Measurements from ENCODE around the gene DNAJC15.

Gene DNAJC15

DNA sequence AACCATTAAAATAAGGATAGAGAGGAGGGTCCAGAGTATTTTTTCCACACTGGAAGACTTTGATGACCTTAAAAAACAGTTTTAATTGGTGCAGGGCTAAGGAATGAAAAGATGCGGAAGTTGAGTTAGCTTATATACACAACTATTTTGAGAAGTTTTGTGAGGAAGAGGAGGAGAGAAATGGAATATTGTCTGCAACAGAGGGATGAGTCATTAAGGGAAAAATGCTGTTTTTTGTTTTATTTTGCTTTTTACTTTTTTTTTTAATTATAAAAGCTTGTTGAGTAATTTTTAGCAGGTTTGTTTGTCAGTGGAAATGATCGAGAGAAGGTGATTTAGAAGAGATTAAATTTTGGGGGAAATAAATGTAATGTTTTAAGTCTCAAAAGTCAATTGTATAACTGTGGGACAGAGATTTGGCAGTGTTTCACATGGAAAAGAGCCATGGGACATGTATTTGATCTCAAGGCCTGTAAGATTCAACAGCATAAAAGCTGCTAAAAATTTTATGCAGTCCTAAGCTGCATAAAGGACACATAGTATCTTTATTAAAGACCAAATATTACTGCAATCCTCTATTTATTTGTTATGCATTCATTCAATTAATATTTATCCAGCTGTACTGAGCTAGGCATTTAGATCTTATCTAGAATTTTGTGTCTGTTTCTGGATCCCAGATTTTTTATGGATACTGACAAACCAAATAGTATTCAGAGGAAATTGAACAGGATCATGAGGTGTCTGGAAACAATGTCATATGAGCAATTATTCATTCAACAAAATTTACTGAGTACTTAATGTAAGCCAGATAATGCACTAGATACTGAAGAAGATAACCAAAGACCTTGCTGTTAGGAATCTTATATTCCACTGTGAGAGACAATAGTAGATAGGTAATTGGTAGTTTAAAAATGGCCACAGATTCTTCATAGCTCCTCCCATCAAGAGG is 72.7 kb downstream of the DNAJC15 start:
- Histone ChIP-seq H3K18ac (ENCODE audit: low read length) (no peak overlapping the region), H3K27ac (replicated peaks; ENCODE audit: low read length) (no peak overlapping the region), H3K4ac (ENCODE audit: low read length) (no peak overlapping the region), H3K23ac (ENCODE audit: low read depth, low read length, poor library complexity) (no peak overlapping the region), H3K9me3 (replicated peaks in 1 of 2; ENCODE audit: control insufficient read depth in 2 of 2, insufficient read depth in 1 of 2, low read depth in 1 of 2, low read length in 2 of 2) (no peaks in the 10 kb centered on the region), H3K4me2 (ENCODE audit: insufficient read depth, low read length, poor library complexity, severe bottlenecking) (no peak overlapping the region), H3K36me3 (replicated peaks in 1 of 2; ENCODE audit: control insufficient read depth in 2 of 2, insufficient read depth in 2 of 2, low read length in 2 of 2) (no peaks in the 10 kb centered on the region), H2AK5ac (ENCODE audit: low read depth, low read length) (no peak overlapping the region), H4K8ac (ENCODE audit: low read depth, low read length) (no peak overlapping the region), H3K14ac (ENCODE audit: low read length) (no peak overlapping the region), H2BK15ac (ENCODE audit: low read length) (no peak overlapping the region), H2AFZ (ENCODE audit: low read length) (peak overlapping the region; percentile 56), H3K9ac (ENCODE audit: low read depth, low read length, poor library complexity) (no peak overlapping the region), H3K79me1 (ENCODE audit: low read depth, low read length) (no peaks in the 10 kb centered on the region), H2BK5ac (ENCODE audit: low read length) (no peak overlapping the region), H2BK120ac (ENCODE audit: low read depth, low read length) (no peak overlapping the region), H3K27me3 (ENCODE audit: control insufficient read depth in 3 of 3, insufficient read depth in 3 of 3, low read depth in 1 of 3, low read length in 3 of 3) (no peaks in the 10 kb centered on the region), H4K91ac (ENCODE audit: low read depth, low read length, poor library complexity) (no peak overlapping the region), H2BK12ac (ENCODE audit: low read length) (no peak overlapping the region), H3K4me3 (ENCODE audit: low read length in 2 of 2) (no peak overlapping the region), H3K4me1 (ENCODE audit: control insufficient read depth in 2 of 2, insufficient read depth in 1 of 2, low read depth in 1 of 2, low read length in 2 of 2) (no peaks in the 10 kb centered on the region)
- no peak for DNase-seq (ENCODE audit: low spot score)
- 100% methylated on average over 1 to 2 of the region's 2 CpGs for WGBS, 2 donors (ENCODE audit: extremely low coverage in 2 of 2, insufficient read length in 2 of 2, insufficient replicate concordance in 1 of 2)

DNA sequence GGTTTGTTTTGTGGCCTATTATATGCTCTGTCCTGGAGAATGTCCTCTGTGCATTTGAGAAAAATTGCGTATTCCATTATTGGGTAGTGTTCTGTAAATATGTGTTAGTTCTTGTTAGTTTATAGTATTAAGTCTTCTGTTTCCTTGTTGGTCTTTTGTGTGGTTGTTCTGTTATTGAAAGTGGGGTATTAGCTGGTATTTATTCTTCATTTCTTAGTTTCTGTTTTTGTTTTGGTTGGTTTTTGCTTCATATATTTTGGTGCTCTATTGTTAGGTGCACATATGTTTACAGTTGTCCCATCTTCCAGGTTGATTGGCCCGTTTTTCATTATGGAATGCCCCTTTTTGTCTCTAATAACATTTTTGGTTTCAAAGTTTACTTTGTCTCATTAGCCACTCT is 77.3 kb downstream of the DNAJC15 start:
- Histone ChIP-seq H2AFZ (ENCODE audit: low read length) (no peak overlapping the region), H3K27me3 (ENCODE audit: control insufficient read depth in 3 of 3, insufficient read depth in 3 of 3, low read depth in 1 of 3, low read length in 3 of 3) (no peaks in the 10 kb centered on the region), H2AK5ac (ENCODE audit: low read depth, low read length) (no peak overlapping the region), H3K9ac (ENCODE audit: low read depth, low read length, poor library complexity) (no peak overlapping the region), H3K4me3 (ENCODE audit: low read length in 2 of 2) (no peak overlapping the region), H3K79me1 (ENCODE audit: low read depth, low read length) (no peaks in the 10 kb centered on the region), H3K4me1 (ENCODE audit: control insufficient read depth in 2 of 2, insufficient read depth in 1 of 2, low read depth in 1 of 2, low read length in 2 of 2) (no peaks in the 10 kb centered on the region), H4K8ac (ENCODE audit: low read depth, low read length) (no peak overlapping the region), H2BK120ac (ENCODE audit: low read depth, low read length) (no peak overlapping the region), H3K14ac (ENCODE audit: low read length) (no peak overlapping the region), H3K4ac (ENCODE audit: low read length) (no peak overlapping the region), H2BK15ac (ENCODE audit: low read length) (no peak overlapping the region), H4K91ac (ENCODE audit: low read depth, low read length, poor library complexity) (no peak overlapping the region), H3K36me3 (replicated peaks in 1 of 2; ENCODE audit: control insufficient read depth in 2 of 2, insufficient read depth in 2 of 2, low read length in 2 of 2) (no peaks in the 10 kb centered on the region), H2BK5ac (ENCODE audit: low read length) (no peak overlapping the region), H3K23ac (ENCODE audit: low read depth, low read length, poor library complexity) (no peak overlapping the region), H3K27ac (replicated peaks; ENCODE audit: low read length) (no peak overlapping the region), H3K18ac (ENCODE audit: low read length) (no peak overlapping the region), H3K4me2 (ENCODE audit: insufficient read depth, low read length, poor library complexity, severe bottlenecking) (no peak overlapping the region), H2BK12ac (ENCODE audit: low read length) (no peak overlapping the region), H3K9me3 (replicated peaks in 1 of 2; ENCODE audit: control insufficient read depth in 2 of 2, insufficient read depth in 1 of 2, low read depth in 1 of 2, low read length in 2 of 2) (no peaks in the 10 kb centered on the region)
- no peak for DNase-seq (ENCODE audit: low spot score)
- WGBS, 2 donors (ENCODE audit: extremely low coverage in 2 of 2, insufficient read length in 2 of 2, insufficient replicate concordance in 1 of 2): no CpG with 5 or more reads among the region's 2 CpGs

DNA sequence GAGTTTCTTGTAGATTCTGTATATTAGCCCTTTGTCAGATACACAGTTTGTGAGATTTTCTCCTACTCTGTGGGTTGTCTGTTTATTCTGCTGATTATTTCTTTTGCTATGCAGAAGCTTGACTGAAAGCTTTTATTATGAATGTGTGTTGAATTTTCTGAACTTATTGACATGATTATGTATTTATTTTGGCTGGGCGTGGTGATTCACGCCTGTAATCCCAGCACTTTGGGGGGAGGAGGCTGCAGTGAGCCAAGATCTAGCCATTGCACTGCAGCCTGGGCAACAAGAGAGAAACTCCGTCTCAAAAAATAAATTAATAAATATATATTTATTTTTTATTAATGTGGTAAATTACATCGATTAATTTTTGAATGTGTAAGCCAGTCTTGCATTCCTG is 78.9 kb downstream of the DNAJC15 start:
- H3K9ac ChIP-seq (ENCODE audit: low read depth, low read length, poor library complexity): no peak overlapping the region
- no peaks in the 10 kb centered on the region for H3K36me3 ChIP-seq (replicated peaks in 1 of 2; ENCODE audit: control insufficient read depth in 2 of 2, insufficient read depth in 2 of 2, low read length in 2 of 2)
- no peak overlapping the region for H2AK5ac ChIP-seq (ENCODE audit: low read depth, low read length)
- H3K27ac ChIP-seq (replicated peaks; ENCODE audit: low read length): no peak overlapping the region
- no peak for DNase-seq (ENCODE audit: low spot score)
- no peaks in the 10 kb centered on the region for H3K9me3 ChIP-seq (replicated peaks in 1 of 2; ENCODE audit: control insufficient read depth in 2 of 2, insufficient read depth in 1 of 2, low read depth in 1 of 2, low read length in 2 of 2)
- H2AFZ ChIP-seq (ENCODE audit: low read length): no peak overlapping the region
- no peak overlapping the region for H2BK12ac ChIP-seq (ENCODE audit: low read length)
- no peak overlapping the region for H3K4me3 ChIP-seq (ENCODE audit: low read length in 2 of 2)
- no CpG with 5 or more reads among the region's 4 CpGs for WGBS, 2 donors (ENCODE audit: extremely low coverage in 2 of 2, insufficient read length in 2 of 2, insufficient replicate concordance in 1 of 2)
- H3K14ac ChIP-seq (ENCODE audit: low read length): no peak overlapping the region
- H3K4me2 ChIP-seq (ENCODE audit: insufficient read depth, low read length, poor library complexity, severe bottlenecking): no peak overlapping the region
- H3K23ac ChIP-seq (ENCODE audit: low read depth, low read length, poor library complexity): no peak overlapping the region
- H4K8ac ChIP-seq (ENCODE audit: low read depth, low read length): no peak overlapping the region
- H4K91ac ChIP-seq (ENCODE audit: low read depth, low read length, poor library complexity): no peak overlapping the region
- no peaks in the 10 kb centered on the region for H3K4me1 ChIP-seq (ENCODE audit: control insufficient read depth in 2 of 2, insufficient read depth in 1 of 2, low read depth in 1 of 2, low read length in 2 of 2)
- H3K27me3 ChIP-seq (ENCODE audit: control insufficient read depth in 3 of 3, insufficient read depth in 3 of 3, low read depth in 1 of 3, low read length in 3 of 3): no peaks in the 10 kb centered on the region
- H2BK15ac ChIP-seq (ENCODE audit: low read length): no peak overlapping the region
- no peak overlapping the region for H2BK120ac ChIP-seq (ENCODE audit: low read depth, low read length)
- no peak overlapping the region for H3K4ac ChIP-seq (ENCODE audit: low read length)
- H3K18ac ChIP-seq (ENCODE audit: low read length): no peak overlapping the region
- H2BK5ac ChIP-seq (ENCODE audit: low read length): no peak overlapping the region
- no peaks in the 10 kb centered on the region for H3K79me1 ChIP-seq (ENCODE audit: low read depth, low read length)

DNA sequence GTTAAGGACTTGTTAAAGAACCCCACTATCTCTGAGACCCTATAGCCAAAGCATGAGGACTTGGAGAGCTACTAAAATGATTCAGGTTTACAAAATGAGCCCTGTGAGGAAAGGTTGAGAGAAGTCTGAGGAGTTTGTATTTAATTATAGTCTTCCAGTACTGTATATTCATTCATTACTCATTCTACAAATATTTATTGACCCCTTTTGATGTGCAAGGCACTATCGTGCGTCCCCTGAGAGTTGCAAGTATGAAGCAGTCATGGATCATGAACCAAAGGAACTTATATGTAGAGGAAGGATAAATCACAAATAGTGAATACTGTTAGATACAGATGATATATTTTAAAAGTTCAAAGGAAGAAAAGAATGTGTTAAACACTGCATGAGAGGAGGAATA is 84.4 kb downstream of the DNAJC15 start:
- Histone ChIP-seq H3K36me3 (replicated peaks in 1 of 2; ENCODE audit: control insufficient read depth in 2 of 2, insufficient read depth in 2 of 2, low read length in 2 of 2) (no peaks in the 10 kb centered on the region), H3K4me3 (ENCODE audit: low read length in 2 of 2) (no peak overlapping the region), H3K18ac (ENCODE audit: low read length) (no peak overlapping the region), H2BK120ac (ENCODE audit: low read depth, low read length) (no peak overlapping the region), H3K23ac (ENCODE audit: low read depth, low read length, poor library complexity) (no peak overlapping the region), H4K91ac (ENCODE audit: low read depth, low read length, poor library complexity) (no peak overlapping the region), H4K8ac (ENCODE audit: low read depth, low read length) (no peak overlapping the region), H2AK5ac (ENCODE audit: low read depth, low read length) (no peak overlapping the region), H3K9me3 (replicated peaks in 1 of 2; ENCODE audit: control insufficient read depth in 2 of 2, insufficient read depth in 1 of 2, low read depth in 1 of 2, low read length in 2 of 2) (no peaks in the 10 kb centered on the region), H3K27ac (replicated peaks; ENCODE audit: low read length) (no peak overlapping the region), H3K79me1 (ENCODE audit: low read depth, low read length) (no peaks in the 10 kb centered on the region), H3K4me1 (ENCODE audit: control insufficient read depth in 2 of 2, insufficient read depth in 1 of 2, low read depth in 1 of 2, low read length in 2 of 2) (no peaks in the 10 kb centered on the region), H2BK15ac (ENCODE audit: low read length) (no peak overlapping the region), H3K4ac (ENCODE audit: low read length) (no peak overlapping the region), H3K9ac (ENCODE audit: low read depth, low read length, poor library complexity) (no peak overlapping the region), H2BK5ac (ENCODE audit: low read length) (no peak overlapping the region), H3K14ac (ENCODE audit: low read length) (no peak overlapping the region), H2AFZ (ENCODE audit: low read length) (no peak overlapping the region), H2BK12ac (ENCODE audit: low read length) (no peak overlapping the region), H3K27me3 (ENCODE audit: control insufficient read depth in 3 of 3, insufficient read depth in 3 of 3, low read depth in 1 of 3, low read length in 3 of 3) (no peaks in the 10 kb centered on the region), H3K4me2 (ENCODE audit: insufficient read depth, low read length, poor library complexity, severe bottlenecking) (no peak overlapping the region)
- no CpG with 5 or more reads among the region's 2 CpGs for WGBS, 2 donors (ENCODE audit: extremely low coverage in 2 of 2, insufficient read length in 2 of 2, insufficient replicate concordance in 1 of 2)
- no peak for DNase-seq (ENCODE audit: low spot score)

Measured in neuronal stem cell (in vitro differentiated cells).